GM21390 (cell line): ENCODE results near the gene STC2.
"Not testable (repeated sequence)": the region's sequence is repeated elsewhere in the genome, so short reads cannot be mapped to it uniquely, and the experiment has no call there.

Experiments
- ATAC-seq: cut with Tn5 transposase; IDR thresholded peaks from one replicate; pipeline ENCODE4 v1.9.1; 2021; ENCODE audit not compliant: unreplicated experiment

STC2 gene

GRCh38 chr5:173296737-173297676 lies 31.2 kb downstream of the STC2 start:
- ATAC-seq = no peak

- ATAC-seq = no peak
These were observed 32.4 kb downstream of the STC2 start for GRCh38 chr5:173295796-173296195.

DNA sequence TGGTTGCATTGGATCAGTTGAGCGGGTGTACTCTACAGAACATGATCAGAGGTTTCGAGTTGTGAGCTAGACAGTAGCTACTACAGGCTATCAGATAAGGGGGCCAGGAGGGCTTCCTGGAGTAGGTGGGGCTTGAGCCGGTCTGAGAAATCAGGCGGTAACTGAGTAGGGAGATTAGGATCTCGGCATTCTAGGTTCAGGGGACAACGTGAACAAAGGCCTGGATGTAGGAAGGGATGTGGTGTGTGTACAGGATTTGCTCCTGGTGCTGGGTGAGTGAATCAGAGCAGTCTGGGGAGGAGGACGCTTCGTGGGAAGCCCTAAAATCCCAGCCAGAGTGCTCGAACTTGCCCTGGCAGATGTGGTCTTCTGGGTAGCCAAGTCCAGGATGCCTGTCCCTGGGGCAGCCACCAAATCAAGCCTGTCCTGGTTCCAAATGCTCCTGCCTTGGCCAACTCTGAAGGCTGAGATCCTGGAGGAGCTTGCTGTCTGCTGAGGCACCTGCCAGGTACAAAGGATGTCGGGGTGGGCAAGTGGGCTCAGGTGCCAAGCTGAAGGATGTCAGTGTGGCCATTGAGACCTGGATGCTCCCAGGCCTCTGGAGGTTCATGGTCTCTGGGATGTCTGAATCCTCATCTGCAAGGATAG lies 33.4 kb downstream of the STC2 start:
- ATAC-seq = no peak

DNA sequence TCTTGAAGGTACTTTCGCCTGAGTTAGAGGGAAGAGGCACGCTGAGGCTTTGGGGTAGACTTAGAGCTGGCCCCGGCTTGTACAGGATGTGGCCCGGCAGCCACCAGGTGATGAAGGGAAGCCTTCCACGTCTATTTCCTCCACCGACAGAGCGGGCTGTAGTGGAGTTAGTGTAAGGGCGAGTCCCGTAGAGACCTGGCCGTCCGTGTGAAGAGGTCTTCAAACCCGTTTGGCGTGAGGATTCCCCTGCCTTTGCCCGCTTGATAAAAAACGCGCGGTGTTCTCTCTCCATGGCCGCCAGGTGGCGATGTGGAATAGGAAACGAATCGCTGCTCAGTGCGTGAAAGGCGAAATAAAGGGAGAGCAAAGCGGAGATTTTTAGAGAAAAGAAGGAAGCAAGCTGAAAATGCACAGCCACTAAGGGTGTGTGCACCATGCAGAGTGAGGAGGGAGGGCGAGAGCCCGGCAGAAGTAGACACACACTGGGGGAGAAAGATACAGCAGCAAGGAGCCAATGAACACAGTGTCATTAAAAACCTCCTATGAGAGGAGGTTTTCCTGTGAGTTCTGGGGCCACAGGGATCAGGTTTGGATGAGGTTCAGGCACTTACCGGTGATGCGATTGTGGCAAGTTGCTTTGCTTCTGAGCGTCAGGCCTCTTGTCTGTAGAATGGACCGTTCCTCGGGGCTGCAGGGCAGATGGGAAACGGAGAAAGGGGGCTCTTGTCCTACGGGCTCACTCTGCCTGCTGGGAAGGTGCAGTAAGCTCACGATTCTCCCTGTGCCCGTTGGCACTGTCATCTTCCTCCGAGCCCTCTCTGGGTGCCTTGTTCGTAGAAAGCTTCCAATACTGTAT lies 34.2 kb downstream of the STC2 start:
- peak; percentile 81 for ATAC-seq

- ATAC-seq = no peak
These were observed 36.2 kb downstream of the STC2 start for GRCh38 chr5:173291722-173292658.

DNA sequence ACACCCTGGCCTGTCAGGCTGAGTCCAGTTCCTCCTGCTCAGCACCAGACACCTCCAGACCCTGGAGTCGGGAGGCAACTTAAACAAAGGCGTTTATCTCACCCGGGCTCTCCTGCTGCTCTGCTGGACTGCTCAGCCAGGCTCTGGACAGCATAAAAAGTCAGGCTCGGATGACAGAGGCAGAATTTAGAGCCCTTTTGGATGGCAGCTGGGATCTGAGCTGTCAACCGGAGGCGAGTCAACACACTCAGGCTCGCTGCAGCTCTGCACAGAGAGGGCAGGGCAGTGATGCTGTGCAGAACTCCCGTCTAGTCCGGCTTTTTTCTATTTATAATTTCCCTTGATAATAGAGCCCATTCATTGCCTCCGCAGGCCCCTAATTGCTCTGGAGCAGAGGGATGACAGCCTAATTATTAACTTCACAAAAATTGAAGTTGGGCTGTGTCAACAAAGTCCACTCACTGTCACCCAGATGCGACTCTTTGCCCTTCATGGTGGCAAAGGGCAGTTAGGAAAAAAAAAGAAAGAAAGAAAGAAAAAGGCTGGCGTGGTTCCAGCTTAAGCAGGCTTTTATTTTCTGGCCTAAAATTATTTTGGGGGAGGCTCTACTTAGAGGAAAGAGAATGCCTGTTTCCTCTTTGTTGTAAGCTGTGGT lies 37.6 kb downstream of the STC2 start:
- ATAC-seq = no peak

DNA sequence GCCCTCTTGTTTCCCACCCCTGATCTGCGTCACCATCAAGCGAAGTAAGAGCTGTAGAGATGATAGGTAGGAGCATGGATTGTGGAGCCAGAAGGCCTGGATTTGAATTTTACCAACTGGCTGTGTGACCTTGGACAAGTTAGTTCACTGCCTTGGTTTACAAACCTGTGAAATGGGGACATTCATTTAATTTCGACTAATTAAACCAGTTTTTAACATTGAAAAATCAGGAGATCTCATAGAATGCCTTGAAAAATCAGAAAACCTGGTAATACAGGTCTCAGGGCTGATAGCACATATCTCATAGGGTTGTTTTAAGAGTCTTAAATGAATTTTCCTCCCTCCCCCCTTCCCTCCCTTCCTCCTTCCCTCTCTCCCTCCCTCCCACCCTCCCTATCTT lies 38.8 kb downstream of the STC2 start:
- ATAC-seq = no peak

GRCh38 chr5:173288632-173289031 lies 39.6 kb downstream of the STC2 start:
- ATAC-seq = no peak

- ATAC-seq = no peak
These were observed 41.1 kb downstream of the STC2 start for GRCh38 chr5:173287086-173287485.

DNA sequence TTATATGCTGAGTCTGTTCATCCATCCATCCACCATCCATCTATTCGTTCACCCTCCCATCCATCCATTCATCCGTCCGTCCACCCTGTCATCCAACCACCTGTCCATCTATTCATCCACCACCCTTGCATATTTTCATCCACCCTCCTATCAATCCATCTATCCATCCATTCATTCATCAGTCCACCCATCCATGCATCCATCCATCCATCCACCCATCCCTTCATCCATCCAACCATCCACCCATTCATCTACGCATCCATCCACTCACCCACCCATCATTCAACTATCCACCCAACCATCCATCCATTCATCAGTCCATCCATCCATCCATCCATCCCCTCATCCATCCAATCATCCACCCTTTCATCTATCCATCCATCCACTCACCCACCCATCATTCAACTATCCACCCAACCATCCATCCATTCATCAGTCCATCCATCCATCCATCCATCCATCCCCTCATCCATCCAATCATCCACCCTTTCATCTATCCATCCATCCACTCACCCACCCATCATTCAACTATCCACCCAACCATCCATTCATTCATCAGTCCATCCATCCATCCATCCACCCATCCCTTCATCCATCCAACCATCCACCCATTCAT lies 43.8 kb downstream of the STC2 start:
- ATAC-seq = not testable (repeated sequence)

GRCh38 chr5:173283318-173284288 lies 44.6 kb downstream of the STC2 start:
- ATAC-seq = peak; percentile 96

- ATAC-seq = no peak
These were observed 45.3 kb downstream of the STC2 start for GRCh38 chr5:173282916-173283315.

DNA sequence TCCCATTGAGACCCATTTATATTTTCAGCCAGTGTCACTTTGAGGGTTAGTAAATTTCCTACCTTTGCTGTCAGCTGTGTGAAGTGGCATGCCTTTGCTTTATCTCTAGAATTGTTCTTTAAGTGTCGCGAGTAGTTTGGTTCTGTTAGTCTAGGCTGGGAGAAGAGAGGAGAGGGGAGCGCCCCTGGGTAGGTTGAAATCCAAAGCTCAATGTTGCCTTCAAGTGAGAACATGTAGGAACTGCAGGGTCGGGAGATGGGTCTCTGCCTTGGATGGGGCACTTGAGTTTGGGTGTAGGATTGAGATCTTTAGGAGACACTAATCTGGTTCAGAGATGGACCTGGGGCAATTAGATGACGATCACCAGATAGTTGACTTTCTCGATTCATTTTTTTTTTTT lies 46.3 kb downstream of the STC2 start:
- no peak for ATAC-seq

- no peak for ATAC-seq
These were observed 49.0 kb downstream of the STC2 start for GRCh38 chr5:173279166-173279565.

GRCh38 chr5:173278641-173279040 lies 49.6 kb downstream of the STC2 start:
- no peak for ATAC-seq

- no peak for ATAC-seq
These were observed 50.0 kb downstream of the STC2 start for GRCh38 chr5:173278172-173278571.

GRCh38 chr5:173274771-173275170 lies 53.4 kb downstream of the STC2 start:
- ATAC-seq = no peak

DNA sequence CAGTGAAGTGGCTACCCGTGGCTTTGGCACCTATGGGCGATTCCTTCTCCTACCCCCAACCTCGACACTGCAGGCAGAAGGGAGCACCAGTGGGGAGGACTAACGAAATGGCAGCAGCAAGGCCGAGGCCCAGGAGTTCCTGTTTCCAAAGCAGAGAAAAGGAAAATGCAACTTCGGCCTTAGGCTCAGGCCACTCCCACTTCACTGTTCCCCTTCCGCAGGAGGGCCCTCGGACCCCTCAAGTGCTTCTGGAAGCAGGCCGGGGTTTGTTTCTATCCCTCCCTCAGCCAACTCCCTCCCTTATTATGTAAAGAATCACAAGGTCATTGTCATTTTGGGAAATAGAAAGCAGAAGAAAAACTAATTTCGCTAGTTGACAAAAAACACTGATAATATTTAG lies 56.8 kb downstream of the STC2 start:
- no peak for ATAC-seq
